GM12892 (cell line): ENCODE results near the gene ADD3.

Source experiments
- POLR2A ChIP-seq: IDR thresholded peaks from 2 replicates; pipeline ENCODE4 v1.6.1; 2011; ENCODE audit warnings: low read depth, low read length, control low read depth
- POLR2AphosphoS5 ChIP-seq: IDR thresholded peaks from 2 replicates; pipeline ENCODE4 v1.6.1; 2011; ENCODE audit warnings: low read depth, low read length, control low read depth
- TAF1 ChIP-seq: IDR thresholded peaks from 2 replicates; pipeline ENCODE4 v1.6.1; 2011; ENCODE audit warnings: low read depth, mild to moderate bottlenecking, control low read depth, low read length, borderline replicate concordance

GRCh38 chr10:110069502-110069982 lies 61.8 kb downstream of the ADD3 start:
- TF ChIP-seq POLR2A: no peak
- TF ChIP-seq POLR2AphosphoS5: no peak
- no peak for TF ChIP-seq TAF1
